HG03439 (cell line): ENCODE data around the gene MAP1LC3B.
"Not testable (repeated sequence)": the region's sequence is repeated elsewhere in the genome, so short reads cannot be mapped to it uniquely, and the experiment has no call there.

Experiments used
- ATAC-seq: cut with Tn5 transposase; IDR thresholded peaks from one replicate; pipeline ENCODE4 v1.9.1; 2021; ENCODE audit warnings: mild to moderate bottlenecking, moderate library complexity; ENCODE audit not compliant: unreplicated experiment

Gene MAP1LC3B

DNA sequence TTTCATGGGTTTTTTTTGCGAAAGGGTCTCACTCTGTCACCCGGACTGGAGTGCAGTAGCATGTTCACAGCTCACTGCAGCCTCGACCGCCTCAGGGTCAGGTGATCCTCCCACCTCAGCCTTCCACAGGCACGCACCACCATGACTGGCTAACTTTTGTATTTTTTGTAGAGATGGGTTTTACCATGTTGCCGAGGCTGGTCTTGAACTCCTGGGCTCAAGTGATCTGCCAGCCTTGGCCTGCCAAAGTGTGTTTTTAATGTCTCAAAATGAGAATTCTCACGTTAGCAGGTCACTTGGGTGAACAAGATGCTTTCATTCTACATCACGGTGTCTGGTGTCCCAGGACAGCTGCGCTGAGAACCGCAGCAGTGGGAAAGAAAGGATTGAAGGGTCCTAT, 11.7 kb upstream of the MAP1LC3B start:
- ATAC-seq = no peak

GRCh38 chr16:87380881-87381280, 11.3 kb upstream of the MAP1LC3B start:
- ATAC-seq = no peak

DNA sequence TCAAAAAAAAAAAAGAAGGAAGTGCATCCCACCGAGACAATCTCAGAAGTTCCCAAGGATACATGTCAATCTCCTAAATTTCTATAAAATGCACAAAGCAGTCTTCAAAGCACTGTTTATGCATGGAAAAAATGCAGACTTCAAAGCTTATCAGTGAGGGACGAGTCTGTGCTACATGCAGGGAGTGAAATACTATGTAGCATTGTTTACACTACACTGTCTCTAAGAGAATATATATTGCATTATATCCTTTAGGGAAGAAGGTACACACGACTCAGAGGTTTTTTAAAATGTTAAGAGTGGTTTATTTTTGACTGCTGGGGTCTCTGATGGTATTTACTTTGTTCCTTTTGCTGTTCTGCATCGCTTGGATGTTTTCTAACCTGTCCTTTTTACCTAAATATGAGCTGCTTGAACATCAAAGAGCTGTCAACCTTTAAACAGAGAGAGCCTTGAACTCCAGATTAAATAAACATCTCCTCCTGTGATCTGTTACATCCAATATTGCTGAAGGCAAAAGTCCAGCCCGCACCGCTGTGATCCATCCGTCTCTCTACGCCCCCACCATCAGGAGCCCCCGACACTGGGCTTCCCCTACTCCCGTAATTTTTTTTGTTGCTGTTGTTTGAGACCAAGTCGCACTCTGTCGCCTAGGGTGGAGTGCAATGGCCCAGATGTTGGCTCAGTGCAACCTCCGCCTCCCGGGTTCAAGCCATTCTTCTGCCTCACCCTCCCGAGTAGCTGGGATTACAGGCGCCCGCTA, 9.9 kb upstream of the MAP1LC3B start:
- no peak for ATAC-seq

DNA sequence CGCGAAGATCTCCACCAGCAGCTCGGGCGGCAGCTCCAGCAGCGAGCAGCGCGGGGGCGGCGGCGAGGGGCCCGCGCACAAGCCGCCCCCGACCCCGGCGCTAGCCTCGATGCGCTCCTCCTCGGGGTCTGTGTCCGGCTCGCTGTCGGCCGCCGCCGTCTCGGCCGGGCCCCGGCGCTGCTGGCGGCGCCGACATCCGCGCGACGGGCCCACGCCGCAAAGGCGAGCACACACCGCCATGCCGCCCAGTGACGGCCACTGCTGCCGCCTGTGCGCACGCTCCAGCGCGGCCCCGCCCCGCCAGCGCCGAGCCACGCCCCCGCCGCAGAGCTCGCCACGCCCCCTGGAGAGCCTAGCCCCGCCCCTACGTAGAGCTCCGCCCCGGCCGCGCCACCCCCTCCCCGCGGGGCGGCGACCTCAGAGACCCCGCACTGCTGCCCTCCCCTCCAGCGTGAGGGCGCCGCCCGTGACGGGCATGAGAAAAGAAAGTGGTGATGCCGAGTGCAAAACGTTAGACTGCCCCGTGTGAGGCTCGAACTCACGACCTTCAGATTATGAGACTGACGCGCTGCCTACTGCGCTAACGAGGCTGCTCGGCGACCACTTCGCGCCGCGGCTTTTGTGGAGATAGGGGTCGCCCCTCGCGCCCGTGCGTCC, 8.5 kb upstream of the MAP1LC3B start, which contains the start of gene FBXO31:
TSS of gene FBXO31 (minus strand) at position 272 of the 657 bp plus-strand sequence. CDS start at position 240, 32 bp downstream.
- peak; percentile 43 for ATAC-seq

- ATAC-seq = peak; percentile 4
These were observed 7.8 kb upstream of the MAP1LC3B start for GRCh38 chr16:87384162-87384874.

DNA sequence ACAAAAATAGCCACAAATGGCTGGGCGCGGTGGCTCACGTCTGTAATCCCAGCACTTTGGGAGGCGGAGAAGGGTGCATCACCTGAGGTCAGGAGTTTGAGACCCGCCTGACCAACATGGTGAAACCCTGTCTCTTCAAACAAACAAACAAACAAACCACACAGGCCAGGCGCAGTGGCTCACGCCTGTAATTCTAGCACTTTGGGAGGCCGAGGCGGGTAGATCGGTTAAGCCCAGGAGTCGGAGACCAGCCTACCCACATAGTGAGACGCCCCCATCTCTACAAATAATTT, 7.3 kb upstream of the MAP1LC3B start:
- ATAC-seq = not testable (repeated sequence)

DNA sequence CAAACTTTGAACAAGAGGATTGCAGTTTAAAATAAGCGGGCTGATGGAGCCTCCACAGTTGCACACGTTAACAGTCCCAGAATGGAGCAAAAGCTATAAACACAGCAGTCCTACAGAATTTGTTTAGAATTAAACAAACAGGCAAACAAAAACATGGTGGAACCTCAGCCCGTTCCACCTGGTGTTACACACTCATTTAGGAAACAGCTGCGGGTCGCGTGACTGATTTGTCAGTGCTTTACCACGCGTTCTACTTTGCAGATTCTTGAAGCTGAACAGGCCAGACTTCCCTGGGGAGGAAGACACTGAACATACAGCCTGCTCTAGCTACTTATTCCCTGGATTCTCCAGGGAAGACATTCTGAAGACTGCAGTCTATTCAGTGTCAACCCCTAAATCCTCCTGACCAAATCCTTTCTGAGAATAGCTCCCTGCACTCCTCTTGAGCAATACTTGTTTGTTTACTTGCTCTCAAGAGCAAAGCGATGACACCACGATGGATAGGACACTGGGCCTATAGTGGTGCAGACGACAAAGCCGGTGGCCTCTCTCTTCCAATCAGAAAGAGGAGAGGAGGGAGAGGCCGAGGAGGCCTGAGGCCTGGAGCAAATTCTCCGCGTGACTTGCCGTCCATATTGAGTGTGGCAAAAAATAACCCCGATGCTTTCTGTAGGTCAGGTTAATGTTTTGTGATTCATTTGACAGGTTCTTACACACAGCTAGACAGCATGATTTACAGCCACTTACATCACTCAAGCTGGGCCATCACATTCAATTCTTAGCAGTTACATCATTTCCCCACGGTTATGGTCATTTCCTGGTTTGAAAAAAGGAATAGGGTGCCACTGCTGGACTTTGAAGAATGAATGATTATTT, 4.0 kb upstream of the MAP1LC3B start:
- ATAC-seq = peak; percentile 49

- ATAC-seq = no peak
These were observed 3.4 kb upstream of the MAP1LC3B start for GRCh38 chr16:87388818-87389134.

GRCh38 chr16:87389245-87389644, 2.9 kb upstream of the MAP1LC3B start:
- no peak for ATAC-seq

DNA sequence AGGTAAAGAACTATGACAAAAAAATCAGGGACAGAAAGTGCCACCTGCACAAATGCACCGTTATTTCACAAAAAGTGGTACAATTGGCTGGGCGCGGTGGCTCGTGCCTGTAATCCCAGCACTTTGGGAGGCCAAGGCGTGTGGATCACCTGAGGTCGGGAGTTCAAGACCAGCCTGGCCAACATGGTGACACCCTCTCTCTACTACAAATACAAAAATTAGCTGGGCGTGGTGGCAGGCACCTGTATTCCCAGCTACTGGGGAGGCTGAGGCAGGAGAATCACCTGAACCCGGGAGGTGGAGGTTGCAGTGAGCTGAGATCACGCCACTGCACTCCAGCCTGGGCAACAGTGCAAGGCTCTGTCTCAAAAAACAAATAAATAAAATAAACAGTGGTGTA, 2.2 kb upstream of the MAP1LC3B start:
- ATAC-seq = not testable (repeated sequence)

GRCh38 chr16:87390641-87391323, 1.4 kb upstream of the MAP1LC3B start:
- ATAC-seq = no peak

GRCh38 chr16:87391324-87391949, 699 bp upstream of the MAP1LC3B start:
- no peak for ATAC-seq

GRCh38 chr16:87392821-87393679, 914 bp downstream of the MAP1LC3B start:
- no peak for ATAC-seq

DNA sequence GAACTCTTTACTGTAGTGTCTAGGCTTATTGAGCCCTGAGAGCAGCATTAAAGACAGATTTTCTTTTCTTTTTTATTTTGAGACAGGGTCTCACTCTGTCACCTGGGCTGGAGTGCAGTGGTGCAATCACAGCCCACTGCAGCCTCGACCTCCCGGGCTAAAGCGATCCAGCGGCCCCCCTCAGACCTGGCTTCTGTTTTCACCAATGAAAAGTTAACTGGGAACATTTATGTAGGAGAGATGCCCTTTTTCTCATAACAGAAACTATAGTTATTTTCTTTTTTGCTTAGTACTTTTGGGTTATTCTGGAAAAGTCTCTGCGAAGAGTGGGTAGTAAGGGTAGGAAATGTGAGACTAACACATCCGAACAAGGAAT, 1.5 kb downstream of the MAP1LC3B start:
- ATAC-seq = no peak

DNA sequence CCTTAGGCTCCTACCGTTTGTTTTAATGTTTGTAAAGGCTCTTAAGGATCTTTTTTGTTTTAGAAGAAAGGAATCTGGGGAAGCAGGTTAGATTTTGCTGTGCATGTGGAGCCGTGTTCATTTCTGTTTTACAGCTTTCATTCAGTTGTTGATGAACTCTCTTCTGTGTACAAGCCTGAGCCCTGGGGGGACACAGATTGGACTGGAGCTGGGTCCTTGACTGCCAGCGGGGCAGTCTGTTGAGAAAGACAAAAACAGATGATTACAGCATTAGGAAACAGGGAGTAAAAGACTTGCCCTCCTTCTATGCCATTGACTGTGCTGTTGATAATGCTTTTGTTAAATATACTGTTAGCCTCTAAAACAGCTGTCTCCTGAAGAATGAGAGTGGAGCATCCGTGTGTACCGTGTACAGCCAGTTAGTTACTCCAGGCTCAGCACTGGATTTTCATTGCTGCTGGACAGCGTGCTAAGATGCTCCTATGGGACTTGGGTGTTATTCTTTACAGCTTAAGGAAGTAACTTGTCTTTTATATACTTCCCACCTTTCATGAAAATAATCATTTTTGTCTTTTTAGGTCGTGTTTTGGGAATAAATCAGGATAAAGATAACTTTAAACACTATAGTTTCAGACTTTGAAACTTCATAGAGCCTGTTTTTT, 3.2 kb downstream of the MAP1LC3B start:
- ATAC-seq = no peak

GRCh38 chr16:87404764-87405625, 12.9 kb downstream of the MAP1LC3B start:
- ATAC-seq = no peak

- no peak for ATAC-seq
These were observed 14.5 kb downstream of the MAP1LC3B start for GRCh38 chr16:87406495-87407088.
